ENCODE data around the gene ACVR2A. TPM values are rescaled to one million over a fixed set of nuclear protein-coding genes. Genes with fewer than 3 reads are reported as not detected.

The ACVR2A gene
- total RNA-seq, 1 donor from 2014 or later, result 4.6 TPM

- DNase-seq (ENCODE audit: low read depth in 2 of 2), result no peak
Observed at GRCh38 chr2:147924647-147925046, 79.8 kb downstream of the ACVR2A start.

- DNase-seq (ENCODE audit: low read depth in 2 of 2), result peak; percentile 51 to 73
Observed at GRCh38 chr2:147925886-147926285, 81.1 kb downstream of the ACVR2A start.

GRCh38 chr2:147927053-147927588 is 82.3 kb downstream of the ACVR2A start:
- DNase-seq (ENCODE audit: low read depth in 2 of 2), result no peak

- no peak for DNase-seq (ENCODE audit: low read depth in 2 of 2)
Observed at GRCh38 chr2:147933931-147934330, 89.1 kb downstream of the ACVR2A start.

- DNase-seq (ENCODE audit: low read depth in 2 of 2), result no peak
Observed at GRCh38 chr2:147934881-147935620, 90.2 kb downstream of the ACVR2A start.

- peak; percentile 39 to 57 for DNase-seq (ENCODE audit: low read depth in 2 of 2)
Observed at GRCh38 chr2:147937744-147938349, 93.0 kb downstream of the ACVR2A start.

GRCh38 chr2:147939313-147939712 is 94.5 kb downstream of the ACVR2A start:
- DNase-seq (ENCODE audit: low read depth in 2 of 2), result no peak

GRCh38 chr2:147945660-147946059 is 100.8 kb downstream of the ACVR2A start:
- peak; percentile 11 to 45 for DNase-seq (ENCODE audit: low read depth in 2 of 2)

GRCh38 chr2:147952118-147952517 is 107.3 kb downstream of the ACVR2A start:
- DNase-seq (ENCODE audit: low read depth in 2 of 2), result no peak

- no peak for DNase-seq (ENCODE audit: low read depth in 2 of 2)
Observed at GRCh38 chr2:147968571-147968970, 123.7 kb downstream of the ACVR2A start.

- DNase-seq (ENCODE audit: low read depth in 2 of 2), result no peak
Observed at GRCh38 chr2:147976102-147976501, 131.3 kb downstream of the ACVR2A start.

- no peak for DNase-seq (ENCODE audit: low read depth in 2 of 2)
Observed at GRCh38 chr2:147977679-147978078, 132.8 kb downstream of the ACVR2A start.

Other genes starting within 250 kb of the ACVR2A start
- gene ORC4, start 175.7 kb downstream of the ACVR2A start, total RNA-seq, result 13.3 and 18.3 TPM in 2 replicates
- 5.2 and 7.6 TPM in 2 replicates for gene MBD5, start 176.1 kb downstream of the ACVR2A start, total RNA-seq